Colonic mucosa (tissue), 4 donors: Measurements from ENCODE around the gene FBXW2. TPM values are rescaled to one million over a fixed set of nuclear protein-coding genes. Genes with fewer than 3 reads are reported as not detected.

ENCODE experiments used
- DNase-seq: peaks from one replicate; pipeline ENCODE4 v3.0.0-alpha.2; 2020
- H3K27ac ChIP-seq: fragments of 200-600 bp; one replicate; pipeline ENCODE4 v1.8.0; 2021
- H3K27me3 ChIP-seq: fragments of 200-600 bp; one replicate; pipeline ENCODE4 v1.8.0; 2021
- H3K36me3 ChIP-seq: fragments of 200-600 bp; one replicate; pipeline ENCODE4 v1.8.0; 2021
- H3K4me1 ChIP-seq: fragments of 200-600 bp; one replicate; pipeline ENCODE4 v1.8.0; 2021; ENCODE audit warnings: mild to moderate bottlenecking
- H3K4me3 ChIP-seq: fragments of 200-600 bp; one replicate; pipeline ENCODE4 v1.8.0; 2021
- H3K9ac ChIP-seq, 2 donors: one replicate each; pipeline ENCODE4 v1.7.0; 2013; ENCODE audit warnings: control low read depth in 2 of 2, low read depth in 2 of 2, low read length in 2 of 2
- H3K9me3 ChIP-seq: fragments of 200-600 bp; one replicate; pipeline ENCODE4 v1.8.0; 2021
- intact Hi-C: fragments of 100-400 bp; cut with DNase I; formaldehyde crosslinking; loops from one replicate; pipeline ENCODE4 v1.14.1; 2022
- total RNA-seq, 2 donors: library from RNA; stranded (reverse); fragmentation: NEBNext Ultra II Directional in 1 of 2; extraction: Animal tissue kit (Norgen Biotek cat#: 25700) in 1 of 2; gene quantifications; one replicate each; pipeline ENCODE4 v1.2.1, GENCODE V29; 2021
- TF ChIP-seq, protein P1 (sequence below): fragments of 200-600 bp; IDR thresholded peaks from one replicate; pipeline ENCODE4 v1.8.0; 2022; ENCODE audit warnings: antibody characterized with exemption, mild to moderate bottlenecking
- donor health status: healthy.
- donor health status: DM: no; HTN: no; CAD: no.
- donor health status: DM: no; HTN: no; CAD: no.

The FBXW2 gene
- total RNA-seq, 2 donors from 2014 or later, result 52.1 to 53.5 TPM

DNA sequence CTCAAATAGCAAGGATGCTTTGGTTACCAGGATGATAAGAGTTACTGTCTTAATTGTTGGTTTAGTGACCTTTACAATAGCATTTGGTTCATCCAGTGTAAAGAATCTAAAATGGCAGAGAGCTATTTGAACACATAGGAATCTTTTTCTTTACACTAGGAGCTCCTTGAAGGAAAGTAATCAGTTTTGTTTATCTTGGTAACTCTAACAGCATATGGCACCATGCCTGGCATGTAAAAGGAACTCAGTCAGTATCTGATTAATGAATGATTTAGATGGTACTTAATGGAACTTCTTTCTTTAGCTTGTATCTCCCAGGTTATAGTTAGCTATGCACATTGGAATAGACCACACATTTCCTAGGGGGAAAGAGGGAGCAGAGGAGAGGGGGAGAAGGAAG is 39.6 kb upstream of the FBXW2 start:
- no peak overlapping the region for H3K4me3 ChIP-seq

GRCh38 chr9:120830865-120831264 is 37.6 kb upstream of the FBXW2 start:
- Histone ChIP-seq H3K4me1 (no peaks in the 10 kb centered on the region), H3K27me3 (no peaks in the 10 kb centered on the region), H3K9me3 (no peaks in the 10 kb centered on the region), H3K9ac (no peak overlapping the region), H3K27ac (no peak overlapping the region), H3K36me3 (peaks cover 12% of the 10 kb centered on the region), H3K4me3 (no peak overlapping the region)
- TF ChIP-seq, protein P1, sequence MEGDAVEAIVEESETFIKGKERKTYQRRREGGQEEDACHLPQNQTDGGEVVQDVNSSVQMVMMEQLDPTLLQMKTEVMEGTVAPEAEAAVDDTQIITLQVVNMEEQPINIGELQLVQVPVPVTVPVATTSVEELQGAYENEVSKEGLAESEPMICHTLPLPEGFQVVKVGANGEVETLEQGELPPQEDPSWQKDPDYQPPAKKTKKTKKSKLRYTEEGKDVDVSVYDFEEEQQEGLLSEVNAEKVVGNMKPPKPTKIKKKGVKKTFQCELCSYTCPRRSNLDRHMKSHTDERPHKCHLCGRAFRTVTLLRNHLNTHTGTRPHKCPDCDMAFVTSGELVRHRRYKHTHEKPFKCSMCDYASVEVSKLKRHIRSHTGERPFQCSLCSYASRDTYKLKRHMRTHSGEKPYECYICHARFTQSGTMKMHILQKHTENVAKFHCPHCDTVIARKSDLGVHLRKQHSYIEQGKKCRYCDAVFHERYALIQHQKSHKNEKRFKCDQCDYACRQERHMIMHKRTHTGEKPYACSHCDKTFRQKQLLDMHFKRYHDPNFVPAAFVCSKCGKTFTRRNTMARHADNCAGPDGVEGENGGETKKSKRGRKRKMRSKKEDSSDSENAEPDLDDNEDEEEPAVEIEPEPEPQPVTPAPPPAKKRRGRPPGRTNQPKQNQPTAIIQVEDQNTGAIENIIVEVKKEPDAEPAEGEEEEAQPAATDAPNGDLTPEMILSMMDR, result no peak
- intact Hi-C loops, result no loop called here
- DNase-seq, result no peak

More for the DNA sequence above, 39.6 kb upstream of the FBXW2 start:
- no peak overlapping the region for H3K27ac ChIP-seq
- H3K27me3 ChIP-seq, result no peaks in the 10 kb centered on the region
- DNase-seq, result no peak
- no peak overlapping the region for H3K9ac ChIP-seq
- H3K36me3 ChIP-seq, result peaks cover 12% of the 10 kb centered on the region
- H3K9me3 ChIP-seq, result no peaks in the 10 kb centered on the region
- TF ChIP-seq, protein P1, result no peak
- no peaks in the 10 kb centered on the region for H3K4me1 ChIP-seq
- intact Hi-C loops, result no loop called here

DNA sequence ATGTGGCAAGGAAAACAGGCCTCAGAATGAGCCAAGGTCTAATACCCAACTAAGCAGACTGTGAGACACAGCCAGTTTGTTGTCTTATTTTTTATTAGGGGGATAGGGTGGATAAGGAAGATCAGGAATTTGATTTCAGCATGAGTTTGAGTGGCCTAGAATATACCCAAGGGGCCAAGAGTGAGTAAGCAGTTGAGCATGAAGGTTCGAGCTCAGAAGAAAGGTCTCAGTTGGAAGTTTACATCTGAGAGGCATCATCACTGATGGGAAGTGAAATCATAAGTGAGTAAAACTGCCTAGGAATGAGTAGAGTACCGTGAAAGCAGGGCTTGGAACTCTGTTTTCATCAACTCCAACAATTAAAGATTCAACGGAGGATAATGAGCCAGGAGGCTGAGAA is 36.9 kb upstream of the FBXW2 start:
- intact Hi-C loops, result no loop called here
- DNase-seq, result no peak
- Histone ChIP-seq H3K4me1 (no peaks in the 10 kb centered on the region), H3K9ac (no peak overlapping the region), H3K27me3 (no peaks in the 10 kb centered on the region), H3K9me3 (no peaks in the 10 kb centered on the region), H3K4me3 (no peak overlapping the region), H3K36me3 (peaks cover 12% of the 10 kb centered on the region), H3K27ac (no peak overlapping the region)
- TF ChIP-seq, protein P1, result no peak

DNA sequence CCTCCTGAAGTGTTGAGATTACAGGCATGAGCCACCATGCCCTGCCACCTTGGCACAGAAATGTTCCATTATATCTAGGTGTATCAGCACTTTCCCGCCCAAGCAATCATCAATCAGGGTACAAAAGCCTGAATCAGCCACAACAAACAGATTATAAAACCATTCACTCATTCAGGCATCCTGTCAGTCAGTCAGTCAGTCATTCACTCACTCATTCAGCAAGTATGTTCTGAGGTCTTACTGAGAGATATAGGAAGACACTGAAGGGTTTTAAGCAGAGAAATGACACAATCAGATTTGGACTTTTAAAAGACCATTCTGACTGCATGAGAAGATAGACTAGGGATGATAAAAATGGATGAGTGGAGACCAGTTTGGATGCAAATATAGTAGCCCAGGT is 36.4 kb upstream of the FBXW2 start:
- intact Hi-C loops, result no loop called here
- DNase-seq, result no peak
- Histone ChIP-seq H3K4me3 (no peak overlapping the region), H3K36me3 (peaks cover 12% of the 10 kb centered on the region), H3K27me3 (no peaks in the 10 kb centered on the region), H3K4me1 (no peaks in the 10 kb centered on the region), H3K9me3 (no peaks in the 10 kb centered on the region), H3K9ac (no peak overlapping the region), H3K27ac (no peak overlapping the region)
- TF ChIP-seq, protein P1, result no peak

DNA sequence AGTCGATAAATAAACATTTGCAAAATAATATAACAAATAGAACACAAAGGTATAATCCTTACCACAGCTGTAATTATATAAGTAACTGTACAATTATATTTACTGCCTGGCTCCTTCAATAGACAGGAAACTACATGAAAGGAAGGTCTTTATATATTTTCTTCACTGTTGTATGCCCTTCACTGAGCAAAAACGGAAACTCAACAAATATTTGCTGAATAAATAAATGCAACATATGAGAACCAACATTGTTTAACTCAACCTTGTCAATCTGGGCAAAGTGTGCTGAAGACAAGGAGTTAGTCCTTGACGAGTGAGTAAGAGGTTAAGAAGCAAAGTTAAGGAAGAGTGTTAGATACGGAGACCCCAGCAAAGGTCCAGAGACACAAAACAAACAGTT is 26.9 kb upstream of the FBXW2 start:
- H3K27me3 ChIP-seq, result no peaks in the 10 kb centered on the region
- no peak overlapping the region for H3K27ac ChIP-seq
- no peaks in the 10 kb centered on the region for H3K9me3 ChIP-seq
- no peak overlapping the region for H3K9ac ChIP-seq
- intact Hi-C loops, result no loop called here
- no peak for DNase-seq
- TF ChIP-seq, protein P1, result no peak
- H3K4me1 ChIP-seq, result no peaks in the 10 kb centered on the region
- no peak overlapping the region for H3K4me3 ChIP-seq
- no peaks in the 10 kb centered on the region for H3K36me3 ChIP-seq

DNA sequence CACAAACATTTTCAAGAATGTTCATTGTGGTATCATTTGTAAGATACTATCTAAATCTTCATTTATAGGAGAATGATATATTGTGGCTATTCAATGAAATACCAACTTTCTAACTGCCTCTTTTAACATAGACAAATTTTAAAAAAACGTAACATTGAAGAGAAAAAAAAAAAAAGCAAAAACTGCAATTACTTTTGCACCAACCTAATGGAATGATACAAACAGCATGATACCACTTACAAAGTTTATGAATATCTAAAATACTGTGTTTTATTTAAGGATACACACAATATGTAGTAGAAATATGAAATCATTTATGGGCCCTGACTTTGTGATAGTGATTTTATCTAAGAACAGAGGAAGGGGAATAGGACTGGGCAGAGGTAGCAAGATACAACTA is 25.4 kb upstream of the FBXW2 start:
- H3K9me3 ChIP-seq, result no peaks in the 10 kb centered on the region
- no peak overlapping the region for H3K9ac ChIP-seq
- no peaks in the 10 kb centered on the region for H3K27me3 ChIP-seq
- H3K4me1 ChIP-seq, result no peaks in the 10 kb centered on the region
- no peak for DNase-seq
- TF ChIP-seq, protein P1, result no peak
- intact Hi-C loops, result no loop called here
- H3K27ac ChIP-seq, result no peak overlapping the region
- H3K36me3 ChIP-seq, result no peaks in the 10 kb centered on the region
- H3K4me3 ChIP-seq, result no peak overlapping the region
